Measurements from ENCODE around the gene CLEC1A. TPM values are rescaled to one million over a fixed set of nuclear protein-coding genes. Genes with fewer than 3 reads are reported as not detected.

The CLEC1A gene
- total and polyA plus RNA-seq, 7 experiments from 2014 or later: 1.0 TPM; not detected in 6

- intact Hi-C loops (cut with micrococcal nuclease): no loop called here
Measured at GRCh38 chr12:10094646-10095395, 4.0 kb downstream of the CLEC1A start.

GRCh38 chr12:10088955-10089900 lies 9.6 kb downstream of the CLEC1A start:
- Histone ChIP-seq H3K4me1 (ENCODE audit: control insufficient read depth in 2 of 2, insufficient read depth in 2 of 2, low read length in 2 of 2) (no peaks in the 10 kb centered on the region), H3K9me3 (ENCODE audit: control insufficient read depth in 2 of 3, low read length in 3 of 3) (no peaks in the 10 kb centered on the region), H3K27me3 (ENCODE audit: control insufficient read depth in 2 of 2, insufficient read depth in 2 of 2, low read length in 2 of 2) (no peaks in the 10 kb centered on the region), H3K27ac (ENCODE audit: low read depth, low read length) (no peak overlapping the region), H3K36me3 (ENCODE audit: control insufficient read depth in 2 of 3, insufficient read depth in 3 of 3, low read length in 3 of 3) (no peaks in the 10 kb centered on the region), H3K4me3 (ENCODE audit: low read length) (no peak overlapping the region)
- DNase-seq: no peak
- H3K9me3 Mint-ChIP-seq: peaks cover 0 to 11% (median 6%) of the 10 kb centered on the region in 11 donors
- ChIA-PET POLR2A (no interaction called here), CTCF (no interaction called here)
- H3K36me3 Mint-ChIP-seq: peaks cover 0 to 5% (median 1%) of the 10 kb centered on the region in 5 donors
- peaks cover 0 to 5% (median 0%) of the 10 kb centered on the region in 7 donors for H3K4me1 Mint-ChIP-seq
- intact Hi-C loops (cut with micrococcal nuclease): no loop called here
- ATAC-seq: no peak
- no peak overlapping the region for H3K27ac Mint-ChIP-seq
- no peak overlapping the region for H3K4me3 Mint-ChIP-seq
- H3K27me3 Mint-ChIP-seq: peaks cover 0 to 24% (median 4%) of the 10 kb centered on the region in 5 donors

More at GRCh38 chr12:10094646-10095395, 4.0 kb downstream of the CLEC1A start:
- H3K27ac ChIP-seq (ENCODE audit: low read depth, low read length): no peak overlapping the region
- no peaks in the 10 kb centered on the region for H3K4me1 ChIP-seq (ENCODE audit: control insufficient read depth in 2 of 2, insufficient read depth in 2 of 2, low read length in 2 of 2)
- H3K36me3 ChIP-seq (ENCODE audit: control insufficient read depth in 2 of 3, insufficient read depth in 3 of 3, low read length in 3 of 3): no peaks in the 10 kb centered on the region
- ChIA-PET POLR2A (no interaction called here), CTCF (no interaction called here)
- H3K27me3 Mint-ChIP-seq: peaks cover 0 to 11% (median 2%) of the 10 kb centered on the region in 5 donors
- H3K27me3 ChIP-seq (ENCODE audit: control insufficient read depth in 2 of 2, insufficient read depth in 2 of 2, low read length in 2 of 2): no peaks in the 10 kb centered on the region
- no peak overlapping the region for H3K27ac Mint-ChIP-seq
- H3K9me3 ChIP-seq (ENCODE audit: control insufficient read depth in 2 of 3, low read length in 3 of 3): no peaks in the 10 kb centered on the region
- peaks cover 0 to 3% (median 0%) of the 10 kb centered on the region in 7 donors for H3K4me1 Mint-ChIP-seq
- H3K9me3 Mint-ChIP-seq: no peaks in the 10 kb centered on the region
- DNase-seq (no peak), ATAC-seq (no peak)
- H3K4me3 Mint-ChIP-seq: no peak overlapping the region
- H3K4me3 ChIP-seq (ENCODE audit: low read length): no peak overlapping the region
- no peaks in the 10 kb centered on the region for H3K36me3 Mint-ChIP-seq

- H3K4me1 Mint-ChIP-seq: peaks cover 0 to 5% (median 0%) of the 10 kb centered on the region in 7 donors
- DNase-seq (no peak), ATAC-seq (no peak)
- no peaks in the 10 kb centered on the region for H3K27me3 ChIP-seq (ENCODE audit: control insufficient read depth in 2 of 2, insufficient read depth in 2 of 2, low read length in 2 of 2)
- no peaks in the 10 kb centered on the region for H3K9me3 ChIP-seq (ENCODE audit: control insufficient read depth in 2 of 3, low read length in 3 of 3)
- H3K27ac ChIP-seq (ENCODE audit: low read depth, low read length): no peak overlapping the region
- H3K27ac Mint-ChIP-seq: no peak overlapping the region
- H3K36me3 Mint-ChIP-seq: peaks cover 0 to 8% (median 4%) of the 10 kb centered on the region in 5 donors
- H3K4me3 ChIP-seq (ENCODE audit: low read length): no peak overlapping the region
- H3K36me3 ChIP-seq (ENCODE audit: control insufficient read depth in 2 of 3, insufficient read depth in 3 of 3, low read length in 3 of 3): no peaks in the 10 kb centered on the region
- intact Hi-C loops (cut with micrococcal nuclease): no loop called here
- no peak overlapping the region for H3K4me3 Mint-ChIP-seq
- CTCF ChIA-PET: no interaction called here
- peaks cover 0 to 24% (median 4%) of the 10 kb centered on the region in 5 donors for H3K27me3 Mint-ChIP-seq
- peaks cover 2 to 17% (median 13%) of the 10 kb centered on the region in 11 donors for H3K9me3 Mint-ChIP-seq
- H3K4me1 ChIP-seq (ENCODE audit: control insufficient read depth in 2 of 2, insufficient read depth in 2 of 2, low read length in 2 of 2): no peaks in the 10 kb centered on the region
- POLR2A ChIA-PET: no interaction called here
Measured at GRCh38 chr12:10088031-10088430, 10.8 kb downstream of the CLEC1A start.

- no peak overlapping the region for H3K4me3 ChIP-seq (ENCODE audit: low read length)
- Mint-ChIP-seq H3K36me3 (peaks cover 0 to 8% (median 4%) of the 10 kb centered on the region in 5 donors), H3K27ac (no peak overlapping the region), H3K4me3 (no peak overlapping the region), H3K4me1 (peaks cover 0 to 5% (median 0%) of the 10 kb centered on the region in 7 donors), H3K9me3 (peaks cover 3 to 27% (median 15%) of the 10 kb centered on the region in 11 donors), H3K27me3 (peaks cover 0 to 23% (median 10%) of the 10 kb centered on the region in 5 donors)
- POLR2A ChIA-PET: no interaction called here
- ATAC-seq: no peak
- no peak for DNase-seq
- CTCF ChIA-PET: no interaction called here
- H3K36me3 ChIP-seq (ENCODE audit: control insufficient read depth in 2 of 3, insufficient read depth in 3 of 3, low read length in 3 of 3): no peaks in the 10 kb centered on the region
- H3K27ac ChIP-seq (ENCODE audit: low read depth, low read length): no peak overlapping the region
- intact Hi-C loops (cut with micrococcal nuclease): no loop called here
- no peaks in the 10 kb centered on the region for H3K9me3 ChIP-seq (ENCODE audit: control insufficient read depth in 2 of 3, low read length in 3 of 3)
- no peaks in the 10 kb centered on the region for H3K27me3 ChIP-seq (ENCODE audit: control insufficient read depth in 2 of 2, insufficient read depth in 2 of 2, low read length in 2 of 2)
- no peaks in the 10 kb centered on the region for H3K4me1 ChIP-seq (ENCODE audit: control insufficient read depth in 2 of 2, insufficient read depth in 2 of 2, low read length in 2 of 2)
Measured at GRCh38 chr12:10086387-10086786, 12.4 kb downstream of the CLEC1A start.

GRCh38 chr12:10084733-10085132 lies 14.1 kb downstream of the CLEC1A start:
- Mint-ChIP-seq H3K27me3 (peaks cover 0 to 28% (median 12%) of the 10 kb centered on the region in 5 donors), H3K4me1 (peaks cover 0 to 1% (median 0%) of the 10 kb centered on the region in 7 donors), H3K36me3 (peaks cover 0 to 8% (median 4%) of the 10 kb centered on the region in 5 donors), H3K27ac (no peak overlapping the region), H3K4me3 (no peak overlapping the region), H3K9me3 (peaks cover 5 to 27% (median 15%) of the 10 kb centered on the region in 11 donors)
- intact Hi-C loops (cut with micrococcal nuclease): no loop called here
- no peak for DNase-seq
- H3K27ac ChIP-seq (ENCODE audit: low read depth, low read length): no peak overlapping the region
- no peaks in the 10 kb centered on the region for H3K4me1 ChIP-seq (ENCODE audit: control insufficient read depth in 2 of 2, insufficient read depth in 2 of 2, low read length in 2 of 2)
- H3K9me3 ChIP-seq (ENCODE audit: control insufficient read depth in 2 of 3, low read length in 3 of 3): no peaks in the 10 kb centered on the region
- no peak for ATAC-seq
- no peaks in the 10 kb centered on the region for H3K36me3 ChIP-seq (ENCODE audit: control insufficient read depth in 2 of 3, insufficient read depth in 3 of 3, low read length in 3 of 3)
- H3K27me3 ChIP-seq (ENCODE audit: control insufficient read depth in 2 of 2, insufficient read depth in 2 of 2, low read length in 2 of 2): no peaks in the 10 kb centered on the region
- no peak overlapping the region for H3K4me3 ChIP-seq (ENCODE audit: low read length)
- CTCF ChIA-PET: interaction anchor here (0.6 kb wide), 2 partner anchors 11 to 23 kb away, joined by 3 to 4 read pairs; no protein-coding TSS in a partner anchor
- POLR2A ChIA-PET: no interaction called here

GRCh38 chr12:10082117-10082874 lies 16.5 kb downstream of the CLEC1A start:
- H3K4me1 ChIP-seq (ENCODE audit: control insufficient read depth in 2 of 2, insufficient read depth in 2 of 2, low read length in 2 of 2): no peaks in the 10 kb centered on the region
- peaks cover 0 to 1% (median 0%) of the 10 kb centered on the region in 7 donors for H3K4me1 Mint-ChIP-seq
- H3K9me3 ChIP-seq (ENCODE audit: control insufficient read depth in 2 of 3, low read length in 3 of 3): no peaks in the 10 kb centered on the region
- ChIA-PET POLR2A (no interaction called here), CTCF (no interaction called here)
- DNase-seq: no peak
- H3K27ac ChIP-seq (ENCODE audit: low read depth, low read length): no peak overlapping the region
- H3K27me3 Mint-ChIP-seq: peaks cover 6 to 35% (median 21%) of the 10 kb centered on the region in 5 donors
- peaks cover 5 to 27% (median 15%) of the 10 kb centered on the region in 11 donors for H3K9me3 Mint-ChIP-seq
- H3K4me3 ChIP-seq (ENCODE audit: low read length): no peak overlapping the region
- H3K27ac Mint-ChIP-seq: no peak overlapping the region
- no peaks in the 10 kb centered on the region for H3K27me3 ChIP-seq (ENCODE audit: control insufficient read depth in 2 of 2, insufficient read depth in 2 of 2, low read length in 2 of 2)
- intact Hi-C loops (cut with micrococcal nuclease): no loop called here
- H3K36me3 ChIP-seq (ENCODE audit: control insufficient read depth in 2 of 3, insufficient read depth in 3 of 3, low read length in 3 of 3): no peaks in the 10 kb centered on the region
- no peak overlapping the region for H3K4me3 Mint-ChIP-seq
- peaks cover 0 to 8% (median 4%) of the 10 kb centered on the region in 5 donors for H3K36me3 Mint-ChIP-seq
- no peak for ATAC-seq

Measured in naive thymus-derived CD4-positive, alpha-beta T cell (primary cell).